DLD1 (cell line): ENCODE data around the gene LITAF.
"Not testable (repeated sequence)": the region's sequence is repeated elsewhere in the genome, so short reads cannot be mapped to it uniquely, and the experiment has no call there.

Experiments
- in situ Hi-C: cut with HindIII; loops from 2 replicates; pipeline ENCODE4 v1.10.0; 2017; ENCODE audit warnings: low sequenced_read_pairs

The LITAF gene

GRCh38 chr16:11601425-11601824 lies 14.7 kb upstream of the LITAF start:
- in situ Hi-C loops = no loop called here

GRCh38 chr16:11599579-11599978 lies 12.9 kb upstream of the LITAF start:
- in situ Hi-C loops = no loop called here

DNA sequence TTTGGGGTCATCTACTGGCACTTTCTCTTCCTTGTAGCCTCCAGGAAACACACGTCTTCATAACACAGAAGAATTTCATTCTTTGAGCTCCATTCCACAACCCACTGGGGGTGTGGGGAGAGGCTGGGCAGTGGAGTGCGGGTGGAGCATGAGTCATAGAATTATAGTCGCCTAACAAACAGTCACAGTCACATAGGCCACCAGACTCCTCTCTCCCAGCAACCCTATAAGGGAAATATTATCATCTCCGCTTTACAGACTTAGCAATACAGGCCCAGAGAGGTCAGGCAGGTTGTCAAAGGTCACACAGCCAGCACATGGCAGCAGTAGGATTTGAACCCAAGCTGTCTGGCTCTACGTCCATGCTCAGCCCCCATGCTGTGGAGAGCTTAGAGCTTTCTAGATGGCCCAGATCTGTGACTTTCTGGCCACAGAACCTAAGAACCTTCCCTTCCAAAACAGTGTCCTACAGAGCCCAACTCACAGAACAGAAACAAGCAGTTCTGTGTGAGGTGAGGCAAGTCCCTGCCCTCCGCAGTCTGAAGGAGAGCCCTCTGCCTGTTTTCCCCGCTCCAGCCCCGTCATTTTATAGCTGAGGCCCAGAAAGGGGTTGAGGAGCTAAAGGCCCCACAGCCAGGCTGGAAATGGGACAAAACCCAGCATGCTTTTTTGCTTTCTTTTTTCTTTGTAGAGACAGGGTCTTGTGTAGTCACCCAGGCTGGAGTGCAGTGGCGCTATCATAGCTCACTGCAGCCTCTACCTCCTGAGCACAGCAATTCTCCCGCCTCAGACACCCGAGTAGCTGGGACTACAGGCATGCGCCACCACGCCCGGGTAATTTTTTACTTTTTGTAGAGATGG lies 10.7 kb upstream of the LITAF start:
- in situ Hi-C loops = no loop called here

GRCh38 chr16:11596572-11597226 lies 10.0 kb upstream of the LITAF start:
- in situ Hi-C loops = no loop called here

GRCh38 chr16:11593581-11593980 lies 6.9 kb upstream of the LITAF start:
- in situ Hi-C loops = no loop called here

DNA sequence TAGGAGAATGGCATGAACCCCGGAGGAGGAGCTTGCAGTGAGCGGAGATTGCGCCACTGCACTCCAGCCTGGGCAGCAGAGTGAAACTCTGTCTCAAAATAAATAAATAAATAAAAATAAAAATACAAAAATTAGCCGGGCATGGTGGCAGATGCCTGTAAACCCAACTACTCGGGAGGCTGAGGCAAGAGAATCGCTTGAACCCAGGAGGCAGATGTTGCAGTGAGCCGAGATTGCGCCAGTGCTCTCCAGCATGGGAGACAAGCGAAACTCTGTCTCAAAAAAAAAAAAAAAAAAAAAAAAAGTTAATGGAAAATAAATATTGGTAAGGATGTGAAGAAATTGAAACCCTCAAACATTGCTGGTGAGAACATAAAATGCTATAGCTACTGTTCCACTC lies 6.4 kb upstream of the LITAF start:
- in situ Hi-C loops = not testable (repeated sequence)

GRCh38 chr16:11591630-11592029 lies 4.9 kb upstream of the LITAF start:
- in situ Hi-C loops = not testable (repeated sequence)

DNA sequence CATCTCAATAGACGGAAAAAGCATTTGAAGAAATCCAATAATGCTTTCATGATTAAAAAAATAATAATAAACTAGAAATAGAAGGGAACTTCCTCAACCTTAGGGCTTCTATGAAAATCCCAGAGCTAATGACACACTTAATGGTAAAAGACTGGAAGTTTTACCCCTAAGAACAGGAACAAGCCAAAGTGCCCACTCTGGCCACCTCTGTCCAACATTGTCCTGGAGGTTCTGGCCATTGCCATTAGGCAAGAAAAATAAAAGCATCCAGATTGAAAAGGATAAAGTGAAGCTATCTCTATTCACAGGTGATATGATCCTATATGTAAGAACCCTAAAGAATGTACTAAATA lies 2.5 kb upstream of the LITAF start:
- in situ Hi-C loops = no loop called here

DNA sequence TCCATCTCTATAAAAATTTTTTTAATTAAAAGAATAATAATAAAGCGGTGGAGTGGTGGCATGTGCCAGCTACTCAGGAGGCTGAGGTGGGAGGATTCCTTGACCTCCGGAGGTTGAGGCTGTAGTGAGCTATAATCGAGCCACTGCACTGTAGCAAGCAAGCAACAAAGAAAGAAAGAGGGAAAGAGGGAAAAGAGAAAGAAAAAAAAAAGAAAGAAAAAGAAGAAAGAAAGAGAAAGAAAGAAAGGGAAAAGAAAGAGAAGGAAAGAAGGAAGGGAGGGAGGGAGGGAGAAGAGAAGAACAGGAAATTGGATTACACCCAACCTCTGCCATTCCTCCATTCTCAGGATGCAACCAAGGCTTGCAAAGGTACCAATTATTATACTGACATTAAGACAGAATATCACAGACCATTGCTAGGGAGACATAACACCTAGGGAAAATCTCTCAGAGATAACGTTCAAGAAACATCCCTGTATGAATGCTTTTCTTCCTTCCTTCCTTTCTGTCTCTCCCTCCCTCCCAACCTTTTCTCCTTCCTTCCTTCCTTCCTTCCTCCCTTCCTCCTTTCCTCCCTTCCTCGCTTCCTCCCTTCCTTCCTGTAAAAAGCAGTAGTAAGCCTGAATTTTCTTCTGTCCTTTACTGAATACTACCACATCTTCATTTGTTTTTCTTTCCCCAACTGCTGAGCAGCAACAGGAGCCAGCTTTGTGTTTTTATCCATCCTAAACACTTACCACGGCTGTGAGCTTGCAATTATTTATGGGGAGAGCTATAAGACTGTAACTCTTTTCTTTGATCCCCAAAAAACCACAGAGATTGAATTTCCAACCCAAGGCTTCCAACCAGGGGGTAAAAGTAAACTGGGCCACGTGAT lies 1.8 kb upstream of the LITAF start:
- in situ Hi-C loops = no loop called here

DNA sequence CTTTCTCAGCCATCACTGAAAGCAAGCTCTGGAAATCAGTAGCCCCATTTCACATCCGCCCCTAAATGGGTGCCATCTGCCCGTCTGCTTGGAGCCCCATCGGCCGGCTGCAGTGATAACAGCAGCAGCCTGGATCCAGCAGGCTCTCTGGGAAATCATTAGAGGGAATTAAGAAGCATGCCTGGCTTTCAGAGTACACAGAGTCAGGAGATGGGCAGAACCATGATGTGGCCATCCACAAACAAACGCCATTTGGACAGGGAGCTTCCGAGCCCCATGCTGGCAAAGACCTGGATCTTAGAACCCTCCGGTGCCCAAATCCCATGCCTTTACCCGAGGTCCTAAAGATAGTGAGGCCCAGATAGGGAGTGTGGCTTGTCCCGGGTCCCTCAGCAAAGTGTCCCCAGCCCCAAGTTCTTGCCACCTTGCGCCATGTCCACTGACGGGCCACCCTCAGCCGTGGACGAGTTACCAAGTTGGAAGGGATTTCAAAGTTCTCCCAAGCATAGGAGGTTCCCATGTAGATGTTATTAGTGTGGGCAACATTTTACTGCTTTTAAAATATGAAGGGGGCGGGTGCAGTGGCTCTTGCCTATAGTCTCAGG lies 1.0 kb upstream of the LITAF start:
- in situ Hi-C loops = no loop called here

GRCh38 chr16:11586378-11586855 lies 302 bp downstream of the LITAF start:
- in situ Hi-C loops = no loop called here

DNA sequence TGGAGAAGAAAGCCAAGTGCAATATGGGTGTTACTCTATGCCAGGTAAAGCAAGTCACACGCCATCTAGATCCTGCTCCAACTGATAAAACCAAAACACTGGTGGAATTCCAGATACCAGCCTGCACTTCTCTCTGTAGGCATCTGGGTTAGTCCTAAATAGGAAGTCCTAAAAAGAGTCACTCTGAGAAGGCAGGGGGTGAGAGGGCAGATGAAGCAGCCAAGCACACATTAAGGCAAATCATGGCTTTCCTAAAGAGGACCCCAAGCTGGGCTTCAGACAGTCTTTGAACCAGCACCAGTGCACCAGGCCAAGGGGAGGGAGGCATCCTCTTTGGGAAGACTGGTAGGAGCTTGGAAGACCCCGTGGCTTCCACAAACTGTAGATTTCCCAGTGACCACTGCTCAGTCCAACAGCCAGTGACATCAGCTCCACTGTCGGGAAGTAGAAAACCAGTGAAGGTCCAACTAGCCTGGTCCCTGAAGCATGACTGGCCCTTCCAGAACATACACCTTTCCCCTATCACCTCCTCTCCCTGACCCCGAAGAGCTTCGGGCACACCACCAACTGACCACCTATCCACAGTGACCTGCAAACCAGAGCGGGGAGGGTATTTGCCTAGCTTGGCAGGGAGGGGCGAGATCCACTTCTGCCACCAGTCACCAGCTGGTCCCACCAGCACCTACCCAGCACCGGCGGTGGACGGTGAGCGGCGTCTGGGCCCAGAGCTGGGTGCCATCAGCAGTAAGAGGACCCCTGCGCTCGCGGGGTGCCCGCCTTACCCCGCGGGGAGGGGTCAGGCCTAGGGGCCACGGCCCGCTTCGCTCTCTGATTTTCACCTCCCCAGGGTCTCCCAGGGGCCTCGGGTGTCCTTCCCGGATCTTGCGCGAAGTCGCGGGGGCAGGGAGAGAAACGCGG lies 1.0 kb downstream of the LITAF start:
- in situ Hi-C loops = no loop called here

- in situ Hi-C loops = no loop called here
These were observed 2.7 kb downstream of the LITAF start for GRCh38 chr16:11583889-11584565.

DNA sequence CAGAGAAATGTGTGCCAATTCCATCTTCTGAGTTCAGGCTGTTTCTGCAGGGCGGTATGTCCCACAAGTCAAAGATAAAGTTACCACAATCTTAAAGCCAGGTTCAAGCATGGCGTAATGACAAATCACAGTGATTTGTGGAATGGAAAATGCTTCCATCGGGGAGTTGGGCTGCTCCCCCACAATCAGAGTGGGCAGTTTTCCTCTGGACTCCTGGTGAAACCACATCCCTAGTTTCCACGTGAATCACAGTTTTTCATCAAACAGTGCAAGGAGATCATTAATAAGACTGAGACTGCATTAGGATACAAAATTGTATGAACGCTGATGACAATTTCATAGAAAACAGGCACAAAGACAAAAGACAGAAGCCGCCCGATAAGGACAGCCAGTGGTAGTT lies 3.6 kb downstream of the LITAF start:
- in situ Hi-C loops = no loop called here

- in situ Hi-C loops = no loop called here
These were observed 4.4 kb downstream of the LITAF start for GRCh38 chr16:11582157-11582814.

DNA sequence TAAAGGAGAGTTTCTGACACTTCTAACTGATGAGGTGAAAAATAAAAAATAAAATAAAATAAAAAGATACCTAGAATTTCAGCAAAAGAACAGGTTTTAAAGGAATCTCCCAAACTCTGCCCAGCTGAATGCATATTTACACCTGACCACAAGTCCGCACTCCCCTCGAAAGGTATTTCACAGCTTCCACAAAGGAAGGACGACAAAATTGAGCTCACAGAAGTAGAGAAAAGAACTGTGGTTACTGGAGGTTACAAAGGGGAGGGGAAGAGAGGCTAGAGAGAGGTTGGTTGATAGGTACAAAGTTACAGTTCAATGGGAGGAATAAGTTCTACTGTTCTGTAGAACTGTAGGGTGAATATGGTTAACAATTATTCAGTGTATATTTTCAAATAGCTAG lies 5.0 kb downstream of the LITAF start:
- in situ Hi-C loops = no loop called here

GRCh38 chr16:11580451-11581086 lies 6.2 kb downstream of the LITAF start:
- in situ Hi-C loops = no loop called here

GRCh38 chr16:11577290-11577660 lies 9.4 kb downstream of the LITAF start:
- in situ Hi-C loops = not testable (repeated sequence)
